PC-9 (cell line): Measurements from ENCODE around the gene P2RX5.

Source experiments
- EZH2 ChIP-seq: fragments of 200-600 bp; sonication (generic); IDR thresholded peaks from 2 replicates; pipeline ENCODE4 v1.8.0; 2017; ENCODE audit warnings: antibody characterized with exemption, low read depth
- TF ChIP-seq, protein P1 (sequence below): fragments of 200-600 bp; sonication (generic); conservative IDR thresholded peaks from 2 replicates; pipeline ENCODE4 v1.6.1; 2017; ENCODE audit warnings: mixed run types, antibody characterized with exemption, mild to moderate bottlenecking, moderate library complexity

DNA sequence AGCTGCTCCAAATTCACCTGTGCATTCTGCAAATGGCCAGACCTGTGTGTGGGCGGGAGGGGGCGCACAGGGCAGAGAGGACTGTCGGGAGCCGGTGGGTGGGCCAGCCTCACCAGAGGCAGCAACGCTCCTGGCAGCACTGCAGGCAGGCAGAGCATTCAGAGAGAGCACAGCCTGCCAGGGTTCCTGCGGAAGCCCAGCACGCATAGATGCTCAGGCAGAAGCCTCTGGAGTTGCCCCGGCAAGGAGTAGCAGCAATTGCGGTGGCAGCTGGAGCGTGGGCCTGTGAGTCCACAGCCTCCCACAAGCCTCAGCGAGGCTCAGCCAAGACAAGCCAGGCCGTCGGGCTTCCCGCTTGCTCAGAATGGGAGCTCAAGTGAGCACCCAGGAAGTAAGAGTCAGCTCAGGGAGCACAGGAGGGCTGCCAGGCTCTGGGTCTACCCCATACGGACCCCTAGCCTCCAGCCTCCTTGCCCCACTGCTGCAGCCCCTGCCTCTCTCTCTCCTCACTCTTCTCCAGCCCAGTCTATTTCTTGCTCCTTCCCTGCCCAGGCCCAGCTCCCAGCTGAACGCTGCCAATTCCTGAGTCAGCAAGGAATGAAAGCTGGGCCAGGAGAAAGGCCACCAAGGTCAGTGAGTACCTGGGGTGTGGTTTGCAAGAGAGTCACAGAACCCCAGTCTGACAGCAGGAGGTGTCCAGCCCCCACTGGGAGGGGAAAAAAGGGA, 17.7 kb downstream of the P2RX5 start:
- TF ChIP-seq, protein P1, sequence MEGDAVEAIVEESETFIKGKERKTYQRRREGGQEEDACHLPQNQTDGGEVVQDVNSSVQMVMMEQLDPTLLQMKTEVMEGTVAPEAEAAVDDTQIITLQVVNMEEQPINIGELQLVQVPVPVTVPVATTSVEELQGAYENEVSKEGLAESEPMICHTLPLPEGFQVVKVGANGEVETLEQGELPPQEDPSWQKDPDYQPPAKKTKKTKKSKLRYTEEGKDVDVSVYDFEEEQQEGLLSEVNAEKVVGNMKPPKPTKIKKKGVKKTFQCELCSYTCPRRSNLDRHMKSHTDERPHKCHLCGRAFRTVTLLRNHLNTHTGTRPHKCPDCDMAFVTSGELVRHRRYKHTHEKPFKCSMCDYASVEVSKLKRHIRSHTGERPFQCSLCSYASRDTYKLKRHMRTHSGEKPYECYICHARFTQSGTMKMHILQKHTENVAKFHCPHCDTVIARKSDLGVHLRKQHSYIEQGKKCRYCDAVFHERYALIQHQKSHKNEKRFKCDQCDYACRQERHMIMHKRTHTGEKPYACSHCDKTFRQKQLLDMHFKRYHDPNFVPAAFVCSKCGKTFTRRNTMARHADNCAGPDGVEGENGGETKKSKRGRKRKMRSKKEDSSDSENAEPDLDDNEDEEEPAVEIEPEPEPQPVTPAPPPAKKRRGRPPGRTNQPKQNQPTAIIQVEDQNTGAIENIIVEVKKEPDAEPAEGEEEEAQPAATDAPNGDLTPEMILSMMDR, result no peak
- TF ChIP-seq EZH2, result no peak
